Caco-2 (cell line): ENCODE results near the gene TNRC6B. TPM values are rescaled to one million over a fixed set of nuclear protein-coding genes. Genes with fewer than 3 reads are reported as not detected.
A peak's percentile ranks its signal among the peaks of the same experiment; 100 is the strongest.

Experiments
- BruUV-seq: library from RNA; stranded (reverse); fragments of 400-500 nt; replicated peaks from 2 replicates; lab custom pipeline; 2021; lab: Mats Ljungman, UMichigan
- CTCF ChIA-PET: fragments of 300-600 bp; sonication (Branson Sonifier 250); formaldehyde crosslinking; loops from one replicate; lab custom pipeline; 2022; ENCODE audit warnings: antibody characterized with exemption; lab: Charles Lee
- POLR2A ChIA-PET: fragments of 300-600 bp; sonication (Branson Sonifier 250); formaldehyde crosslinking; loops from one replicate; lab custom pipeline; 2022; ENCODE audit warnings: antibody characterized with exemption; lab: Charles Lee
- DNase-seq, 2 experiments: peaks; one replicate each; pipeline versions ENCODE4 v3.0.0 to v3.0.0-alpha.2; 2020 to 2022
- H3K27me3 ChIP-seq: replicated peaks from 2 replicates; pipeline ENCODE4 v1.6.0; 2011; ENCODE audit warnings: low read length; ENCODE audit not compliant: control insufficient read depth, insufficient read depth
- H3K36me3 ChIP-seq: 2 replicates; pipeline ENCODE4 v1.5.1; 2011; ENCODE audit warnings: low read length; ENCODE audit not compliant: control insufficient read depth, insufficient read depth
- H3K4me1 ChIP-seq: fragments of 250-450 bp; sonication (Bioruptor Pico); 2 replicates; pipeline ENCODE4 v1.5.1; 2020; ENCODE audit warnings: mild to moderate bottlenecking
- H3K4me3 ChIP-seq: 2 replicates; pipeline ENCODE4 v1.5.1; 2011; ENCODE audit warnings: low read depth, mild to moderate bottlenecking, control low read depth, low read length
- H3K9me3 ChIP-seq: fragments of 250-450 bp; sonication (Bioruptor Pico); 2 replicates; pipeline ENCODE4 v1.5.1; 2020; ENCODE audit warnings: mild to moderate bottlenecking, moderate library complexity
- H3K27ac Mint-ChIP-seq: one replicate; pipeline ENCODE4 v1.8.0; 2022; ENCODE audit warnings: mixed read lengths; ENCODE audit not compliant: unreplicated experiment
- H3K27me3 Mint-ChIP-seq: one replicate; pipeline ENCODE4 v1.8.0; 2022; ENCODE audit warnings: mixed read lengths; ENCODE audit not compliant: insufficient read depth, unreplicated experiment
- H3K36me3 Mint-ChIP-seq: one replicate; pipeline ENCODE4 v1.8.0; 2022; ENCODE audit warnings: mild to moderate bottlenecking, mixed read lengths; ENCODE audit not compliant: insufficient read depth, unreplicated experiment
- H3K4me1 Mint-ChIP-seq: one replicate; pipeline ENCODE4 v1.8.0; 2022; ENCODE audit warnings: low read depth, mixed read lengths; ENCODE audit not compliant: unreplicated experiment
- H3K4me3 Mint-ChIP-seq: one replicate; pipeline ENCODE4 v1.8.0; 2022; ENCODE audit warnings: mild to moderate bottlenecking, moderate library complexity, mixed read lengths; ENCODE audit not compliant: unreplicated experiment
- H3K9me3 Mint-ChIP-seq: one replicate; pipeline ENCODE4 v1.8.0; 2022; ENCODE audit warnings: mixed read lengths; ENCODE audit not compliant: unreplicated experiment
- intact Hi-C: fragments of 100-400 bp; cut with micrococcal nuclease; formaldehyde crosslinking; loops from one replicate; pipeline ENCODE4 v1.10.0; 2022; ENCODE audit not compliant: unreplicated experiment
- total RNA-seq: library from RNA; stranded (reverse); gene quantifications from 2 replicates; pipeline ENCODE4 v1.2.3, GENCODE V29; 2022
- TF ChIP-seq, protein P1 (sequence below), 2 experiments: fragments of 200-600 bp in 1 of 2; IDR thresholded peaks; 1 replicate in 1 of 2; 2 replicates in 1 of 2; pipeline versions ENCODE4 v1.5.1 to v1.8.0; 2011 to 2022; ENCODE audit warnings: antibody characterized with exemption in 1 of 2, control low read depth in 1 of 2, inconsistent platforms in 1 of 2, low read depth in 1 of 2, low read length in 1 of 2, mild to moderate bottlenecking in 1 of 2, moderate library complexity in 1 of 2; ENCODE audit not compliant: insufficient read depth in 1 of 2, severe bottlenecking in 1 of 2, unreplicated experiment in 1 of 2

Gene TNRC6B
- total RNA-seq, 1 experiment from 2014 or later, result 23.5 TPM

DNA sequence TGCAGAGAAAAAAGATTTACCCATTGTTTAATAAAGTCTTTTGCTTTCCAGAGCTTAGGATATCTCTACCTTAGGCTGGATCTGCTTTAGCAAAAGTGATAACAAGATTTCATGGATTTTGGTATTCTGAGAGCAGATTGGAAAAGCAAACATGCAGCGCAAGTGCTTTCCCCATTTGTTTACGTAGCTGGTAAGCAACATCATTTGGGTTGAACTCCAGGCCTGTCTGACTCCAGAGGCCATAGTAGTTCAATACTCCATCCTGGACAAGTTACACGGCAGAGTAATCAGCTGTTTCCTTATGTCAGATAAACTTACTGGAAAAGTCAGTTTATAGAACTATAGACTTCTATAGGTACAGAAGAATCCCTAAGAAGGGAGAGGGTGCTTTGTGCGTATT lies 40.6 kb upstream of the TNRC6B start:
- Mint-ChIP-seq H3K27ac (no peak overlapping the region), H3K4me3 (no peak overlapping the region), H3K9me3 (no peaks in the 10 kb centered on the region), H3K27me3 (no peaks in the 10 kb centered on the region), H3K4me1 (no peaks in the 10 kb centered on the region), H3K36me3 (peaks cover 4% of the 10 kb centered on the region)
- H3K4me3 ChIP-seq, result no peak overlapping the region
- no peak for DNase-seq
- intact Hi-C loops, result no loop called here
- ChIA-PET CTCF (no interaction called here), POLR2A (no interaction called here)
- BruUV-seq, result no TSS peak
- H3K27me3 ChIP-seq, result no peaks in the 10 kb centered on the region
- TF ChIP-seq, protein P1, sequence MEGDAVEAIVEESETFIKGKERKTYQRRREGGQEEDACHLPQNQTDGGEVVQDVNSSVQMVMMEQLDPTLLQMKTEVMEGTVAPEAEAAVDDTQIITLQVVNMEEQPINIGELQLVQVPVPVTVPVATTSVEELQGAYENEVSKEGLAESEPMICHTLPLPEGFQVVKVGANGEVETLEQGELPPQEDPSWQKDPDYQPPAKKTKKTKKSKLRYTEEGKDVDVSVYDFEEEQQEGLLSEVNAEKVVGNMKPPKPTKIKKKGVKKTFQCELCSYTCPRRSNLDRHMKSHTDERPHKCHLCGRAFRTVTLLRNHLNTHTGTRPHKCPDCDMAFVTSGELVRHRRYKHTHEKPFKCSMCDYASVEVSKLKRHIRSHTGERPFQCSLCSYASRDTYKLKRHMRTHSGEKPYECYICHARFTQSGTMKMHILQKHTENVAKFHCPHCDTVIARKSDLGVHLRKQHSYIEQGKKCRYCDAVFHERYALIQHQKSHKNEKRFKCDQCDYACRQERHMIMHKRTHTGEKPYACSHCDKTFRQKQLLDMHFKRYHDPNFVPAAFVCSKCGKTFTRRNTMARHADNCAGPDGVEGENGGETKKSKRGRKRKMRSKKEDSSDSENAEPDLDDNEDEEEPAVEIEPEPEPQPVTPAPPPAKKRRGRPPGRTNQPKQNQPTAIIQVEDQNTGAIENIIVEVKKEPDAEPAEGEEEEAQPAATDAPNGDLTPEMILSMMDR (IDR thresholded peaks at IDR 0.05; ENCODE audit: insufficient read depth in 1 of 2, low read depth in 1 of 2, low read length in 1 of 2, severe bottlenecking in 1 of 2, unreplicated experiment in 1 of 2), result no peak
- H3K4me1 ChIP-seq, result no peaks in the 10 kb centered on the region
- H3K36me3 ChIP-seq, result no peaks in the 10 kb centered on the region
- H3K9me3 ChIP-seq, result no peaks in the 10 kb centered on the region

DNA sequence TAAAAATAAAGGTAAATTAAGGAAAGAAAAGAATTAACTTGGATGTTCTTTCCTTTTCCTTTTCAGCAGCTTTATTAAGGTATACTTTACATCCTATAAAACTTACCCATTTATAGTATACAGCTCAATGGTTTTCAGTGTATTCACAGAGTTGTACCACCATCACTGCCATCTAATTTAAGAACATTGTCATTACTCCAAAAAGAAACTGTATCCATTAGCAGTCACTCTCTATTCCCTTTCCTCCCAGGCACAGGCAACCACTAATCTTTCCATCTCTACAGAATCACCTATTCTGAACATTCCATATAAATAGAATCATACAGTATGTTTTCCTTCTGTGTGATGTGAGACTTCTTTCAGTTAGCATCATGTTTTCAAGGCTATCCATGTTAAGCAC lies 38.9 kb upstream of the TNRC6B start:
- ChIA-PET POLR2A (no interaction called here), CTCF (no interaction called here)
- H3K27me3 ChIP-seq, result no peaks in the 10 kb centered on the region
- H3K9me3 ChIP-seq, result no peaks in the 10 kb centered on the region
- Mint-ChIP-seq H3K36me3 (no peaks in the 10 kb centered on the region), H3K27me3 (no peaks in the 10 kb centered on the region), H3K4me1 (no peaks in the 10 kb centered on the region), H3K4me3 (no peak overlapping the region), H3K27ac (no peak overlapping the region), H3K9me3 (no peaks in the 10 kb centered on the region)
- no peaks in the 10 kb centered on the region for H3K36me3 ChIP-seq
- BruUV-seq, result no TSS peak
- DNase-seq, result no peak
- intact Hi-C loops, result no loop called here
- no peaks in the 10 kb centered on the region for H3K4me1 ChIP-seq
- H3K4me3 ChIP-seq, result no peak overlapping the region
- TF ChIP-seq, protein P1 (IDR thresholded peaks at IDR 0.05; ENCODE audit: insufficient read depth in 1 of 2, low read depth in 1 of 2, low read length in 1 of 2, severe bottlenecking in 1 of 2, unreplicated experiment in 1 of 2), result no peak

DNA sequence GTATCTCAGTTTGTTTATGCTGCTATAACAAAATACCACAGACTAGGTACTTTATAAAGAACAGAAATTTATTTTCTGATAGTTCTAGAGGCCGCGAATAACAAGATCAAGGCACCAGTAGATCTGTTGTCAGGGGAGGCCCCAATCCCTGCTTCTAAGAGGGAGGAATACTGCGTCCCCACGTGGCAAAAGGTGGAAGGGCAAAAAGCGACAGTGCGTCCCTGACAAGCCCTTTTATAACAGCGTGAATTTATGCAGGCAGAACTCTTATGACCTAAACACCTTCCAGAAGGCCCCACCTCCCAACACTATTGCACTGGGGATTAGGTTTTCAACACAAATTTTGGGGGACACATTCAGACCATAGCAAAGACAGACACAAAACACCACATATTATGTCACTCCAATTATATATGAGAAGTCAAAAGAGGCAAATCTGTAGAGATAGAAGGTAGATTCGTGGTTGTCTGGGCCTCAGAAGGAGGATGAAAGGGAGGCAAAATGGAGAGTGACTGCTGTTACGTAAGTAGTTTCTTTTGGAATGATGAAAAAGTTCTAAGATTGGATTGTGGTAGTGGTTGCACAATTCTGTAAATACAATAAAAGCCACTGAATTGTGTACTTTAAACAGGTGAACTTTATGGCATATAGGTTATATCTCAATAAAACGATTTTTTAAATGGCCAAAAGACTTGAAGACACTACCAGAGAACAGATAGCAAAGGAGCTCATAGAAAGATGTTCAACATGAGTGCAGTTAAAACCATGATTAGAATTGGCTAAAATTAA lies 30.1 kb upstream of the TNRC6B start:
- no peaks in the 10 kb centered on the region for H3K36me3 Mint-ChIP-seq
- H3K4me1 ChIP-seq, result no peaks in the 10 kb centered on the region
- H3K4me1 Mint-ChIP-seq, result peaks cover 15% of the 10 kb centered on the region
- BruUV-seq, result no TSS peak
- ChIA-PET CTCF (no interaction called here), POLR2A (no interaction called here)
- no peaks in the 10 kb centered on the region for H3K36me3 ChIP-seq
- TF ChIP-seq, protein P1 (IDR thresholded peaks at IDR 0.05; ENCODE audit: insufficient read depth in 1 of 2, low read depth in 1 of 2, low read length in 1 of 2, severe bottlenecking in 1 of 2, unreplicated experiment in 1 of 2), result no peak
- no peaks in the 10 kb centered on the region for H3K27me3 Mint-ChIP-seq
- intact Hi-C loops, result no loop called here
- no peaks in the 10 kb centered on the region for H3K27me3 ChIP-seq
- no peak overlapping the region for H3K27ac Mint-ChIP-seq
- DNase-seq, result peak in 1 of 2 experiments; percentile 26
- no peaks in the 10 kb centered on the region for H3K9me3 Mint-ChIP-seq
- no peak overlapping the region for H3K4me3 Mint-ChIP-seq
- no peaks in the 10 kb centered on the region for H3K9me3 ChIP-seq
- no peak overlapping the region for H3K4me3 ChIP-seq
